GM12892 (cell line): ENCODE measurements around the gene DCLK1.

Experiments used
- POLR2A ChIP-seq: IDR thresholded peaks from 2 replicates; pipeline ENCODE4 v1.6.1; 2011; ENCODE audit warnings: low read depth, low read length, control low read depth
- POLR2AphosphoS5 ChIP-seq: IDR thresholded peaks from 2 replicates; pipeline ENCODE4 v1.6.1; 2011; ENCODE audit warnings: low read depth, low read length, control low read depth
- TAF1 ChIP-seq: IDR thresholded peaks from 2 replicates; pipeline ENCODE4 v1.6.1; 2011; ENCODE audit warnings: low read depth, mild to moderate bottlenecking, control low read depth, low read length, borderline replicate concordance

- TF ChIP-seq TAF1 (no peak), POLR2A (no peak), POLR2AphosphoS5 (no peak)
These were observed 306.8 kb downstream of the DCLK1 start for GRCh38 chr13:35824395-35824794.
